Coronary artery (tissue), 2 donors: ENCODE results near the gene CDH12.

Source experiments
- DNase-seq: peaks from one replicate; pipeline ENCODE4 v3.0.0-alpha.2; 2017; ENCODE audit warnings: low spot score
- H3K27ac ChIP-seq, 2 donors: fragments of 200-600 bp; sonication (generic); one replicate each; pipeline ENCODE4 v1.5.1; 2016 to 2019
- H3K4me3 ChIP-seq: fragments of 200-600 bp; sonication (generic); 2 replicates; pipeline ENCODE4 v1.5.1; 2016; ENCODE audit warnings: mild to moderate bottlenecking, moderate library complexity
- CTCF ChIP-seq: fragments of 200-600 bp; sonication (generic); IDR thresholded peaks from one replicate; pipeline ENCODE4 v1.5.1; 2019; ENCODE audit warnings: antibody characterized with exemption

Gene CDH12

DNA sequence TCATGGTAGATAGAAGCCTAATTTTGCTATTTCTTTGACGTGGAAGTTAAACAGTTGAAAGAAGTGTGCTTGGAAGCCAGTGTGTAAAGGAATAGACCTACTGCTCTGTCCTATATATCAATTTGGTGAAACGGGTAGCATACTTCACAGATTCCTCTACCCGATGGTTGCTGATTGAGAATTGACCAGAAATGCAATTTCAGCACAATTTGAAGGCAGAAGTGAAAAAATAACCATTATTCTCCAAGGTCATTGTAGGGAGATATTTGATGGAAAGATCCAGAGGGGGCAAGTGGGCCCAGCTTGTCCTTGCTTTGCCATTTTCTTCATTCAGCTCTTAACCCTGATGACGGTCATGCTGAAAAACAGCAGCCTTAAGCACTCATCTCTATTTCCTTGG lies 15.3 kb downstream of the CDH12 start:
- no peak for DNase-seq
- H3K4me3 ChIP-seq = no peak overlapping the region
- no peak for TF ChIP-seq CTCF
- H3K27ac ChIP-seq = no peak overlapping the region

- no peak overlapping the region for H3K4me3 ChIP-seq
- no peak for DNase-seq
- no peak for TF ChIP-seq CTCF
- H3K27ac ChIP-seq = no peak overlapping the region
Measured at GRCh38 chr5:22835686-22836085, 17.5 kb downstream of the CDH12 start.

DNA sequence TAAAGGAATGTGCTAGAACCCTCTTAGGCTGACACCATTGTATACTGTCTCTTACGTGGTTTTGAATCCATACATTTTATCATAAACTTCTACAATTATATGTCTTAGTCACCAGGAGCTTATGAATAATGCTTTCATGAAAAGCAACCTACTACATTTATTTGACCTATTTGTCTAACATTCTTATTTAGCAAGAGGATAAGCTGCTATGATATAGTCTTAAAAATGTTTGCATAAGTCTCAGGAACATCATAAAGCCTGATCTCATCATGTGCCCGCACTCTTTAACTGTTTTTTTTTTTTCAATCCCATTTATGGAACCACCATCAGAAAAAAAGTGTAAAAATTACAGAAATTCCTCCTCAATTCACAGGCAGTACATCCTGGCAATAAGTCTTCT lies 59.7 kb downstream of the CDH12 start:
- no peak overlapping the region for H3K27ac ChIP-seq
- H3K4me3 ChIP-seq = no peak overlapping the region
- TF ChIP-seq CTCF = no peak
- no peak for DNase-seq

GRCh38 chr5:22787807-22788206 lies 65.3 kb downstream of the CDH12 start:
- Histone ChIP-seq H3K27ac (no peak overlapping the region), H3K4me3 (no peak overlapping the region)
- TF ChIP-seq CTCF = no peak
- DNase-seq = no peak

DNA sequence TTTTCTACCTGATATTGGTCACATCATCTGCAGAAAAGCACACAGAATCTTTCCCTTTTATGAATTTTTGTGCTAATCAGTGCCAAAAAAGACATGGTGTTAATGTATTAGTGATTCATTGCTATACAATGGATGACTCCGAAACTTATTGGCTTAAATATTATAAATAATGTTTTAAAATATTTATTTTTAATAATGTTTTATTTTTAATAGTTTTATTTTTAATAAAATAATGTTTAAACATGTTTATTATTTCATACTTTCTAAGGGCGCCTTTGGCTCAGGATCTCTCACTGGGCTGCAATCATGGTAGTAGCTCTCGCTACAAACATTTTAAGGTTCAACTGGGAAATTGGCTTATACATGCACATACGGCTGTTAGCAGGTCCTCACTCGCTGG lies 65.7 kb downstream of the CDH12 start:
- Histone ChIP-seq H3K4me3 (no peak overlapping the region), H3K27ac (no peak overlapping the region)
- no peak for DNase-seq
- no peak for TF ChIP-seq CTCF

DNA sequence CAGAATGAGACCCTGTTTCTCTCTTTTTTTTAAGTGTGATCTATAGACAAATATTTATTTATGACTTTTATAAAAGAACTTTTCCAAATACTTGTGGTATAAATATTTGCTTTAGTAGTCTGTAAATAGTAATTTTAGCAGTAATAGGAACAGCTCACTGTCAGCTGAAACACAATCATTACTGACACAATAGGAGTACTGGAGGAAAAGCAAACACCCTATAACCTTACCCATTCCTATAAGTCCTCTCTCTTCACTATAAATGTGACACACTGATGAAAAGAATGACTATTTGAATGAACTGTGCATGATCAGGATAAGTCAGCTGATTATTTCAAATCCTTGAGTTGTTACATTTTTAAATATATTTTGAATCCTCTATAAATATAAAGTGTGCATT lies 72.4 kb downstream of the CDH12 start:
- Histone ChIP-seq H3K4me3 (no peak overlapping the region), H3K27ac (no peak overlapping the region)
- TF ChIP-seq CTCF = no peak
- no peak for DNase-seq

DNA sequence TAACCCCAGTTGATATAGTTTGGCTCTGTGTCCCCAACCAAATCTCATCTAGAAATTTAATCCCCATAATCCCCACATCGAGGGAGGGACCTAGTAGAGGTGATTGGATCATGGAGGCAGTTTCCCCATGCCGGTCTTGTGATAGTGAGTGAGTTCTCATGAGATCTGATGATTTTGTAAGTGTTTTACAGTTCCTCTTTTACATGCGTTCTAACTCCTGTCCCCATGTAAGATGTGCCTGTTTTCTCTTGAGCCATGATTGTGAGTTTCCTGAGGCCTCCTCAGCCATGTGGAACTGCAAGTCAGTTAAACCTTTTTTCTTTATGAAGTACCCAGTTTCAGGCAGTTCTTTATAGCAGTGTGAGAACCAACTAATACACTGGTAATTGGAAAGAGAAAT lies 73.6 kb downstream of the CDH12 start:
- no peak for TF ChIP-seq CTCF
- Histone ChIP-seq H3K27ac (no peak overlapping the region), H3K4me3 (no peak overlapping the region)
- no peak for DNase-seq
